Cortex of kidney (tissue), 1 donor: ENCODE results near the gene C9orf85.
"Not testable (repeated sequence)": the region's sequence is repeated elsewhere in the genome, so short reads cannot be mapped to it uniquely, and the experiment has no call there.

Experiments
- DNase-seq: peaks from one replicate; lab custom pipeline; 2025; lab: John Stamatoyannopoulos, UW

C9orf85 gene

GRCh38 chr9:71911061-71911907 is at the start of gene C9orf85, which contains the start of gene ABHD17B:
Gene C9orf85 (plus strand): TSS chr9:71911639. CDS start chr9:71911735, 96 bp downstream.
Gene ABHD17B (minus strand): TSS chr9:71911193. CDS start chr9:71875080, 36,113 bp downstream.
- peak; percentile 93 for DNase-seq

DNA sequence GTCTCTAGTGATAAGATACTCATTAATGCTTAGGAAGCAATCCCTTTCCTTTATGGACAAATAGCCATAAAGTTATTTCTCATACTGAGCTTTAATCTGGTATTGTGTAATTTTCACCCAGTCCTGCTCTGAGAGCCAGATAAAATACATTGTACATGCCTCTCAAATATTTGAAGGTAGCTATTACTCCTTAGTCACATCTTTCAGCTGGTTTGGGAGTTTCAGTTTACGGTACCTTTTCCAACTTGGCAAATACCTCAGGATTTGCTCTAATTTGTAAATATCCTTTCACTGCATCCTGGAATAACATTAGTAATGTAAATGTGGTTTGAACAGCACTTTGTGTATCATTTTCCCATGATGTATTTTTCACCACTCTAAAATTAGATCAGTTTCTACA is 47.8 kb upstream of the C9orf85 start:
- DNase-seq = no peak

DNA sequence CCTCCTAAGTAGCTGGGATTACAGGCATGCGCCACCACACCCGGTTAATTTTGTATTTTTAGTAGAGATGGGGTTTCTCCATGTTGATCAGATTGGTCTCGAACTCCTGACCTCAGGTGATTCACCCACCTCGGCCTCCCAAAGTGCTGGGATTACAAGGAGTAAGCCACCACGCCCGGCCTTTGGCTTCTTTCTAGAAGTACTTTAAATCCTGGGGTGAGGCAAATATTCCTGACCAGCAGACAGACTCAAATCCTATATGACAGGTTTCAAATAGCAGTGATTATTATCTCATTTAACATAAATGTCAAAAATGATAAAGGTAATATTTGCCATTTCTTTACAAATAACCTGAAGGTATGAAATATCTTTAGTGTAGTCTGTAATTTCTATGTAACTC is 36.1 kb upstream of the C9orf85 start:
- no peak for DNase-seq

DNA sequence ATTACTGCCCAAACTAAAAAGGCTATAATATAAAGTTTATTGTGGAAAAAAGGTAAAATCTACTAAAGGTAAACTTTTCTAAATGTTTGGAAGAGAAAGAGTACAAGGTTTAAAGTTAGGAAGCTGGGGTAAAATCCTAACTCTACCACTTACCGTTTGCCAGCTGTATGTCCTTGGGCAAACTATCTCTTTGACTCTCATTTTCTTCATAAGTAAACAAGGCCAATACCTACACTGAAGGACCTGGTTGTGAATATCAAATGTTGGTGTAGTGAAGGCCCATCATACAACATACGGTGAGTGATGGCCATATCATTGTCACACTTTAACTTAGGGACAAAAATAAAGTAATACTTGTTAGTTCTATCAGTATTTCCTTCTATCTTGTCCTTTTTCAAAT is 35.3 kb upstream of the C9orf85 start:
- no peak for DNase-seq

GRCh38 chr9:71876829-71877228 is 34.6 kb upstream of the C9orf85 start:
- no peak for DNase-seq

- no peak for DNase-seq
Measured at GRCh38 chr9:71878327-71879274, 32.8 kb upstream of the C9orf85 start.

GRCh38 chr9:71879644-71880174 is 31.7 kb upstream of the C9orf85 start:
- DNase-seq = no peak

DNA sequence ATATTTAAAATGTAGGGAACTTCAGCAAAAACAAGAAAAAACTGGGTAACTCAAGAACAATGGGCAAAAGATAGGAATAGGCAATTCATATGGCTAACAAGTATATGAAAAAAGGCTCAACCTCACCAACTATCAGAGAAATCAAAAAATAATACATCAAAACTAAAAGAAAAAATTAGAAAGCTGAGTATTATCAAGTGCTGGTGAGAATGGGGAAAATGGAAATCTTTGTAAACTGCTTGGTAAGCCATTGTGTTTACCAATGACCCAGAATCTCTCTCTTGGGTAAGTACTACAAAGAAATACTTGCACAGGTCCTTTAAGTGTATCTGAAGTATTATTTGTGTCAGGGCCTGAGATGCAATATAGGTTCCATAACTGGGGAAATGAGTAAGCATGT is 27.4 kb upstream of the C9orf85 start:
- no peak for DNase-seq

GRCh38 chr9:71885467-71885866 is 26.0 kb upstream of the C9orf85 start:
- no peak for DNase-seq

- DNase-seq = no peak
Measured at GRCh38 chr9:71886015-71886414, 25.4 kb upstream of the C9orf85 start.

- DNase-seq = no peak
Measured at GRCh38 chr9:71886541-71886940, 24.9 kb upstream of the C9orf85 start.

DNA sequence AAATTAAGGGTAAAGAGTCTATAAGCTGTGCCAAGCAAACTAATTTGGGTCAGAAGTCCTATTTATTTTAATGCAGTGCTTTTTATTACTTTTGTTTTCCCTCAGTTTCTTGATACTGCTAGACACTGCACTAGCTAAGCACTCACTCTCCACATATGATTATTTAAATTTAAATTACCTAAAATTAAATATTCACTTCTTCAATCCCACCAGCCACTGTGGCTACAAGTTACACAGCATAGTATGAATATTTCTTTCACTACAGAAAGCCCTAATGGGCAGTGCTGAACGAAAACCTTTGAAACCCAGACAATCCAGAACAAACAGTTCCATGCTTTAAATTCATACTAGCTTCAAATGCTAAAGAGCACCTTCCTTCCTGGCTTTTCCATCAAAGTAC is 24.1 kb upstream of the C9orf85 start:
- DNase-seq = no peak

GRCh38 chr9:71890042-71890679 is 21.3 kb upstream of the C9orf85 start:
- DNase-seq = no peak

GRCh38 chr9:71891557-71892189 is 19.8 kb upstream of the C9orf85 start:
- no peak for DNase-seq

- DNase-seq = no peak
Measured at GRCh38 chr9:71895117-71895516, 16.3 kb upstream of the C9orf85 start.

DNA sequence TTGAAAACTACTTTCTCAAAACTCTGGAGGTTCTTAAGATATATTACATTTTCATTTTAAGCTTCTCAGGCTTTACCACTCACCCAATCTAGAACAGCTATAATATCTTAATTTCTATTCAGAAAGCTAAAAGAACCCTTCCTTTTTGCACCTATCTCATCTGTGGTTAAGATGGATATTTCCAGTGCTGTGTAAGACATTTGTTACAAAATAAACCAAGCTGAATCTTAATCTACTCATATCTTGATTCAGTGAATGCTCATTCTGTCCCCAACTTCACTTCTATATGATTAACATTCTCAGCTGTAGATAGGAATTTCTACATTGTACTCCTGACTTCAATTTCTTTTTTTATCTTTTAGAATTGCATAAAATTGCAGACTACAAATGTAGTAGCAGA is 15.5 kb upstream of the C9orf85 start:
- DNase-seq = no peak

DNA sequence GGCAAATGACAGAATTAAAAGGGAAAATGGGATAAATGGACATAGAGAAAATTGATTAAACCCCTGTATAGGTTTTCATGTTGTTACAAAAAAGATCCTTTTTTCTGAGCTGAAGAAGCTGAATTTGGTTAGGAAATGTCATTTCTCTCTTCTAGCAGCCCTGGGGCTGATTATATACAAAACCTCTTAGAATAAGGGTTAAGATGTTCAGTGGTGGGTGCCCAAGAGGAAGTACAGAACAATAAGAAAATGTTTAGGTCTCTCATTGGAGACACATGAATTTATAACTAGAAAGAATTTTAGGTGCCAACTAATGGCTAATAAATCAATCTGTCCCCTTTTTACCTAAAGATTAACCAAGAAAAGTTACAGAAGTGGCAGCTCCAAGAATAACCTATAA is 14.7 kb upstream of the C9orf85 start:
- DNase-seq = no peak

DNA sequence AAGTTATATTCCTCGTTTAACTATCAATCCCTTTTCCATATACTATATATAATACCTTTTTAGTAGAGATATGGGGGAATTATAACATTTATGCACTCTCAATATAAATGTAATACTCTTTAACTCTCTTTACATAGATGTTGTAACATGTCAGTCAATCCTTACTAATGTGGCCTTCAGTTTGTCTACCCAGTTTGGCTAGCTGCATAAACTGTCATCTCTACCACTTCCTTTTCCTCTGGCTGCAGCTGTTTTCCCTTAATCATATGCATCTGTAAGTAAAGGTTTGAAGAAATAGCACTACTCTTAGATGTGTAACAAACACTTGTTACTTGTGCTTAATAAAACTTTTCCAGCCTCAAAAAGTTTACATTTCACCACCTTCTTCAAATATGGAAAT is 13.9 kb upstream of the C9orf85 start:
- DNase-seq = no peak

DNA sequence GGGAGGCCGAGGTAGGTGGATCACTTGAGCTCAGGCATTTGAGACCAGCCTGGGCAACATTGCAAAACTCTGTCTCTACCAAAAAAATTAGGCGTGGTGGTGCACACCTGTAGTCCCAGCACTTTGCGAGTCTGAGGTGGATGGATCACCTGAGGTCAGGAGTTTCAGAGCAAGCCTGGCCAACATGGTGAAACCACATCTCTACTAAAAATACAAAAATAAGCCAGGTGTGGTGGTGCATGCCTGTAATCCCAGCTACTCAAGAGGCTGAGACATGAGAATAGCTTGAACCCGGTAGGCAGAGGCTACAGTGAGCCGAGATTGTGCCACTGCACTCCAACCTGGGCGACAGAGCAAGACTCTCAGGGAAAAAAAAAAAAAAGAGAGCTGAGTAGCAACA is 12.7 kb upstream of the C9orf85 start:
- not testable (repeated sequence) for DNase-seq

- DNase-seq = no peak
Measured at GRCh38 chr9:71901695-71902597, 9.5 kb upstream of the C9orf85 start.
